ENCODE measurements around the gene MAPT.
"Not testable (repeated sequence)": the region's sequence is repeated elsewhere in the genome, so short reads cannot be mapped to it uniquely, and the experiment has no call there.

Gene MAPT

DNA sequence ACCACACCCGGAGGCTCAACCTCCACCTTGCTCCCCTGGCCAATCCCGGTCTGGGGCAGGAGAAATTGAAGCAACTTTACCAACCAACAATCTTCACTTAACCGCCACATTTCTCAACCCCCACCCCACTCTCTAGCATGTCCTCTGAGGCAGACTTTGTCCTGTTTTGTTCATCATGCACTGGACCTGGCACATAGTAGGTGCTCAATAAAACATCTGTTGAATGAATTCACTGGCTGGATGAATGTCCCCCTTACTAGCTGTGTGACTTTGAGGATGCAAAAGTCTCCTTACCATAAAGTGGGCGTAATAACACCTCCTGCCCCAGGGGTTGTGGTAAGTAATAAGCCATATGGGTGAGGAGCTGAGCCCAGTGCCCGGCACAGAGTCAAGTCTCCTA, 43.9 kb upstream of the MAPT start:
- H3K27ac ChIP-seq (ENCODE audit: low read length), result no peak overlapping the region
- H3K9me3 ChIP-seq (ENCODE audit: control insufficient read depth, low read depth, low read length), result no peaks in the 10 kb centered on the region
- H3K9ac ChIP-seq (ENCODE audit: low read length), result no peak overlapping the region
- no peaks in the 10 kb centered on the region for H3K4me1 ChIP-seq (ENCODE audit: control insufficient read depth, low read depth, low read length)
- H3K36me3 ChIP-seq (ENCODE audit: control insufficient read depth, low read depth, low read length), result no peaks in the 10 kb centered on the region
- H3K27me3 ChIP-seq (ENCODE audit: control insufficient read depth, insufficient read depth, low read length), result peaks cover 4% of the 10 kb centered on the region
- H3K4me3 ChIP-seq (ENCODE audit: low read length), result no peak overlapping the region

DNA sequence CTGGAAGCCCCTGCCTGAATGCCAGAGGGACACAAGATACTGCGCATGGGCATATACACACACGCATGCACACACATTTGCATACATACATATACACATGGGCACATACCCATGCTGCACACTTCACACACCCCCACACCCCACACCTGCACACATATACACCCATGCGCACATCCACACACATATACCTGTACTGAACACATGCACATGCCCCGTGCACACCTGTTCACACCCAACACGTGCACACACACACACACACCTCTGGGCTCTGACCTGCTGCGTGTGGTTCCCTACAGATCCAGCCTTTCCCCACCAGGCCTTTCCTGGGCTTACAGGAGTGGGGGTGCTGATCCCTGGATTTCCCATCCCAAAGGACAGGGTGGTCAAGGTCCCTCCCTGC, 43.3 kb upstream of the MAPT start:
- Histone ChIP-seq H3K27ac (ENCODE audit: low read length) (no peak overlapping the region), H3K9ac (ENCODE audit: low read length) (no peak overlapping the region), H3K4me1 (ENCODE audit: control insufficient read depth, low read depth, low read length) (no peaks in the 10 kb centered on the region), H3K27me3 (ENCODE audit: control insufficient read depth, insufficient read depth, low read length) (peaks cover 4% of the 10 kb centered on the region), H3K4me3 (ENCODE audit: low read length) (no peak overlapping the region), H3K9me3 (ENCODE audit: control insufficient read depth, low read depth, low read length) (no peaks in the 10 kb centered on the region), H3K36me3 (ENCODE audit: control insufficient read depth, low read depth, low read length) (no peaks in the 10 kb centered on the region)

DNA sequence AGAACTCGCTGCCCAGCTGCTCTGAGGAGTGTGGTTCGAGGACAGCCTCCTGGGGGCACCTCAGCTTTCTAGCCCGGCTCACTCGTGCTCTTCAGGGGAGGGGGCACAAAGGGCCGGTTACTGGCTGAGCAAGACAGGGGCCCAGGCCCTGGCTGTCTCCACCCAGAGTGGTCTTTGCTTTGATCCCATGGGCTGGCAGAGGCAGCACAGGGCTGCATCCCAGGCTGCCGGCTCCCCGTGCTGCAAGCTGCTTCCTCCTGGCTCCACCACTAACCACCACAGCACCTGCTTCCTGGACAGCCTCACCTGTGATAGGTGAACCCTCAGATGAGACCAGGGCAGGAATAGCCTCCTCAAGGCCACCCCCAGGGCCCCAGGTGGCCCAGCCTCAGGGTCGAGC, 42.9 kb upstream of the MAPT start:
- no peaks in the 10 kb centered on the region for H3K36me3 ChIP-seq (ENCODE audit: control insufficient read depth, low read depth, low read length)
- peaks cover 4% of the 10 kb centered on the region for H3K27me3 ChIP-seq (ENCODE audit: control insufficient read depth, insufficient read depth, low read length)
- no peaks in the 10 kb centered on the region for H3K4me1 ChIP-seq (ENCODE audit: control insufficient read depth, low read depth, low read length)
- no peak overlapping the region for H3K4me3 ChIP-seq (ENCODE audit: low read length)
- H3K27ac ChIP-seq (ENCODE audit: low read length), result no peak overlapping the region
- H3K9ac ChIP-seq (ENCODE audit: low read length), result no peak overlapping the region
- no peaks in the 10 kb centered on the region for H3K9me3 ChIP-seq (ENCODE audit: control insufficient read depth, low read depth, low read length)

DNA sequence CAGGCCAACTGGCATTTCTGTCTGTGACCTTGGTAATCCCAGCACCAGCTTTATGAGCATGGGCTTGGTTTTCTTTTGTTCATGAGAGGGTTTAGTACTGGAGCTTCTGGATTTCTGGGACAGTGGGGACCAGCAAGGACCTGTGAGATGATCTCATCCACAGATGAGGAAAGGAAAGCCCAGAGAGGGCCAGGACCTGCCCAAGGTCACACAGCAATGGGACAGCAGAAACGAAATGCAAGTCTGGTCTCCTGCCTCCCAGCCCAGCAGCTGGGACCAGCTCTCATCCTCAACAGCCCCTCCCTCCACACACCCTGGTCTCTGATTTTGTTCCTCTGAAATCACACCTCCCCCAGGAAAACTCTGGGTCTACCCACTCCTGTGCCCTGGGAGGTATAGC, 42.5 kb upstream of the MAPT start:
- H3K36me3 ChIP-seq (ENCODE audit: control insufficient read depth, low read depth, low read length), result no peaks in the 10 kb centered on the region
- H3K27me3 ChIP-seq (ENCODE audit: control insufficient read depth, insufficient read depth, low read length), result peaks cover 4% of the 10 kb centered on the region
- H3K9ac ChIP-seq (ENCODE audit: low read length), result no peak overlapping the region
- H3K4me3 ChIP-seq (ENCODE audit: low read length), result no peak overlapping the region
- H3K4me1 ChIP-seq (ENCODE audit: control insufficient read depth, low read depth, low read length), result no peaks in the 10 kb centered on the region
- H3K9me3 ChIP-seq (ENCODE audit: control insufficient read depth, low read depth, low read length), result no peaks in the 10 kb centered on the region
- H3K27ac ChIP-seq (ENCODE audit: low read length), result no peak overlapping the region

DNA sequence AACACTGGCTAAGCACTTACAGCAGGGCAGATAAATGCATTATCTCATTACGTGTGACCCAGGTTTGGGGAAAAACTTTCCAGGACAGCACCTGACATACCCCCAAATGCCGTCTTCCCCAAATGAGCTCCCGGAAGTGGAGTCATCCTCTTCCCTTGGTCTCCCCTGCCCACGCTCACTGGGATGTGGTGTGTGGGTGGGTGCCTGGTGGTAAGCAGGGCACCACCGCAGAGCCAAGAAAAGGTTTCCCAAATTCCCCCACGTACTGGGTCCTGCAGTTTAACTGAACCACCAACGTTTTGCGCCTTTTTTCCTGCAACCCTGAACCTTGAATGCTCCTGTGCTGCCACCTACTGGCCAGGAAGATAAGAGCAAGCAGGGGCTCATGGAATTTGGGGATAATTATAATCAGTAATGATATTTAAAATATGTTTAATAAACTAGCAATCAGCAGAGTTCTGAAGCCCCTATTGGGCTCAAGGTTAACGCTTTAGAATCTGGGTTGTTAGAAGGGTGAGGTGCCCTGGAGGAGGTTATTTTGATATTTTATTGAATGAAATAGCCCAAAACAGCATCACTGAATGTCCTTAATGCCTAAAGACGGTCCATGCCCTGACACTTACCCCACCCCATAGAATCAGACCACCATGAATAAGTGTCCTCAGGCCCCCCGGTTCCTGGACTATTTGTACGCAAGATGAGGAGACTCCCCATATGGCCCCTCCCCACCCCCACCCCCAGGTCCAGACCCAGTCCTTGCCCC, 41.6 kb upstream of the MAPT start:
- no peak overlapping the region for H3K27ac ChIP-seq (ENCODE audit: low read length)
- H3K9me3 ChIP-seq (ENCODE audit: control insufficient read depth, low read depth, low read length), result no peaks in the 10 kb centered on the region
- H3K36me3 ChIP-seq (ENCODE audit: control insufficient read depth, low read depth, low read length), result no peaks in the 10 kb centered on the region
- no peak overlapping the region for H3K4me3 ChIP-seq (ENCODE audit: low read length)
- no peaks in the 10 kb centered on the region for H3K4me1 ChIP-seq (ENCODE audit: control insufficient read depth, low read depth, low read length)
- H3K27me3 ChIP-seq (ENCODE audit: control insufficient read depth, insufficient read depth, low read length), result peaks cover 4% of the 10 kb centered on the region
- no peak overlapping the region for H3K9ac ChIP-seq (ENCODE audit: low read length)

DNA sequence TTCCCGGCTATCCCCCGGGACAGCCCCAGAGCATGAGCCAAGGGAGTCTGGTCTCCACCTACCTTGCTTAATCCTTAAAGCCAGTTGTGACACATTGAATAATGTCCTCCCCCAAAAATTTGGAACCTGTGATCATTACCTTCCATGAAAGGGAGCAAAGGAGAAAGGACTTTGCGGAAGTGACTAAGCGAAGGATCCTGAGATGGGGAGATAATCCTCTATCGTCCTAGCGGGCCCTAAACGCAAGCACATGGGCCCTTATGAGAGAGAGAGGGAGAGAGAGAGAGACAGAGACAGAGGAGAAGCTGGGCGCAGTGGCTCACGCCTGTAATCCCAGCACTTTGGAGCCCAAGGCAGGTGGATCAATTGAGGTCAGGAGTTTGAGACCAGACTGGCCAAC, 40.1 kb upstream of the MAPT start:
- Histone ChIP-seq H3K9ac (ENCODE audit: low read length) (no peak overlapping the region), H3K4me3 (ENCODE audit: low read length) (no peak overlapping the region), H3K27me3 (ENCODE audit: control insufficient read depth, insufficient read depth, low read length) (peaks cover 4% of the 10 kb centered on the region), H3K9me3 (ENCODE audit: control insufficient read depth, low read depth, low read length) (no peaks in the 10 kb centered on the region), H3K36me3 (ENCODE audit: control insufficient read depth, low read depth, low read length) (no peaks in the 10 kb centered on the region), H3K27ac (ENCODE audit: low read length) (no peak overlapping the region), H3K4me1 (ENCODE audit: control insufficient read depth, low read depth, low read length) (no peaks in the 10 kb centered on the region)

DNA sequence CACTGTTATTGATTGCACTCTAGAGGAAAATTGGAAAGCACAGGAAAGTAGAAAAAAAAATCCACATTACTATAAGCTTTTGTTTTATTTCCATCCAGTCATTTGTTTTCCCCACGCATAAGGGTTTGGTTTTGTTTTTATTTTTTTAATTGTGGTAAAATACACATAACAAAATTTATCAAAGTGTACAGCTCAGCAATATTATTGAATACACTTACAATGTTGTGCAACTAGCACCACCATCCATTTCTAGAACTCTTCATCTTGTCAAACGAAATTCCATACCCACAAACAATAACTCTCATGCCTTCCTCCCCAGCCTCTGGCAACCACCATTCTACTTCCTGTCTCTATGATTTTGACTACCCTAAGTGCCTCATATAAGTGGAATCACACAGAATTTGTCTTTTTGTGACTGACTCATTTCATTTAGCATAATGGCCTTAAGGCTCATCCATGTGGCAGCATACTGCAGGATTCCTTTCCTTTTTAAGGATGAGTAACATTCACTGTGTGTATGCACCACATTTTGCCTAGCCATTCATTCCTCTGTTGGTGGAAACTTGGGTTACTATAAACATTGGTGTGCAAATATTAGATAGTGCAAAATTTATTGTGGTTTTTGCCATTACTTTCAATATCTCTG, 38.5 kb upstream of the MAPT start:
- Histone ChIP-seq H3K27me3 (ENCODE audit: control insufficient read depth, insufficient read depth, low read length) (peaks cover 4% of the 10 kb centered on the region), H3K4me1 (ENCODE audit: control insufficient read depth, low read depth, low read length) (no peaks in the 10 kb centered on the region), H3K4me3 (ENCODE audit: low read length) (no peak overlapping the region), H3K36me3 (ENCODE audit: control insufficient read depth, low read depth, low read length) (no peaks in the 10 kb centered on the region), H3K9me3 (ENCODE audit: control insufficient read depth, low read depth, low read length) (no peaks in the 10 kb centered on the region), H3K27ac (ENCODE audit: low read length) (no peak overlapping the region), H3K9ac (ENCODE audit: low read length) (no peak overlapping the region)

DNA sequence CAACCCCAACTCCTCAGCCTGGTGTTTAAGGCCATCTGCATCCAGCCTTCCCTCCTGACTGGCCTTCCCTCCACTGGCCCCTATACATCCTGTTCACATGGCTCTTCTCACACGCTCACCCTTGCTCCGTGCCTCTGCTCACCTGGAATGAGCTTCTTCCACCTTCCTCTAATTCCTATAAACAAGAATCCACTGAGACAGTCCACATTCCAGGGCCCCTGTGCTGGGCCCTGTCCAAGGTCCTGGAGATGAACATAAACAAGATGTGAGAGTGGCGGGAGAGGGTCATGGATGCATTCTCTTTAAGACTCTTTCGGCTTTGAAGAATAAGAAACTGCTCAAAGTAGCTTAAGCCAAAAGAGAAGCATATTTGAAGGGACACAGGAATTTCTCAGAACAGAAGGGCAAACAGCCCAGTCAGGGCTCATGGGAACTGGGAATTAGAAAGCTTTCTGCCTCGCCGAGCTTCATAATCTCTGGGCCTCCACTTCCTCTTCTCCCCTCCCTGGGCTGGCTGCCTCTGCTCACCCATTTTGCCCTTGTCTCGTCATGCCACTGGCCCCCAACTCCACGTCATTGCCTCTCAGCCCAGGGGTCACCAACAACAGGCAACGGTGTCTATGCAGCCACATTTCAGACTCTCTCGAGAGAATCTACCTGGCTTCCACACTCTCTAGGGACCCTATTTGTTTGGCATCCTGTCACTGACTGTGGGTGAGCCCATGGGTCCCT, 36.2 kb upstream of the MAPT start:
- no peaks in the 10 kb centered on the region for H3K36me3 ChIP-seq (ENCODE audit: control insufficient read depth, low read depth, low read length)
- H3K9me3 ChIP-seq (ENCODE audit: control insufficient read depth, low read depth, low read length), result no peaks in the 10 kb centered on the region
- no peaks in the 10 kb centered on the region for H3K27me3 ChIP-seq (ENCODE audit: control insufficient read depth, insufficient read depth, low read length)
- no peaks in the 10 kb centered on the region for H3K4me1 ChIP-seq (ENCODE audit: control insufficient read depth, low read depth, low read length)
- H3K9ac ChIP-seq (ENCODE audit: low read length), result no peak overlapping the region
- no peak overlapping the region for H3K27ac ChIP-seq (ENCODE audit: low read length)
- no peak overlapping the region for H3K4me3 ChIP-seq (ENCODE audit: low read length)

DNA sequence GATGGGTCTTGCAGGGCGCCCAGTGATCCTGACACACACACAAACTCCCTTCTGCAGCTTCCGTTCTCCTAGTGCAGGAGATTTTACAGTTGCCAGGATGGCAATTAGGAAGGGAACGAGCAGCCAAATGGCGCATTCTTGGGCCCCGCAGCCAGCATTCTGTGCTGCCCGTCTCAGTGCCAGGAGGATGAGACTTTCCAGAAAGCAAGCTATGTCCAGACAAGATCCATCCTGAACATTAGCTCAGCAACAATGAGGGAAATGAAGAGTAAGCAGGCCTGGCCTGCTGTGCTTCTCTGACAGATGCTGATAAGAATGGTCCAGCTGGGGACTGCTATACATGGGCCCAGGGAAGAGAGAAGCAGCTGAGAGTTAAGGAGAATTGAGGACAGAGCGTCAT, 33.2 kb upstream of the MAPT start:
- Histone ChIP-seq H3K9ac (ENCODE audit: low read length) (no peak overlapping the region), H3K4me1 (ENCODE audit: control insufficient read depth, low read depth, low read length) (no peaks in the 10 kb centered on the region), H3K36me3 (ENCODE audit: control insufficient read depth, low read depth, low read length) (no peaks in the 10 kb centered on the region), H3K27me3 (ENCODE audit: control insufficient read depth, insufficient read depth, low read length) (no peaks in the 10 kb centered on the region), H3K27ac (ENCODE audit: low read length) (no peak overlapping the region), H3K9me3 (ENCODE audit: control insufficient read depth, low read depth, low read length) (no peaks in the 10 kb centered on the region), H3K4me3 (ENCODE audit: low read length) (no peak overlapping the region)

DNA sequence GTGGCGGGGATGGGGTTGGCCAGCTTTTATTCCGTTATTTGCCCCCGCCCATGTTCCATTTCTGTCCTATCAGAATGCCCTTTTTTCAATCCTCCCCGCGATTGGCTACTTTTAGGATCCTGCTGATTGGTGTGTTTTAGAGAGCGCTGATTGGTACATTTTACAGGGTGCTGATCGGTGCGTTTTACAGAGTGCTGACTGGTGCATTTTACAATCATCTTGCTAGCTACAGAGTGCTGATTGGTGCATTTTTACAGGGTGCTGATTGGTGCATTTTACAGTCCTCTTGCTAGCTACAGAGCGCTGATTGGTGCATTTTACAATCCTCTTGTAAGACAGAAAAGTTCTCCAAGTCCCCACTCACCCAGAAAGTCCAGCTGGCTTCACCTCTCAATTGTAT, 32.2 kb upstream of the MAPT start:
- not testable (repeated sequence) for H3K4me3 ChIP-seq (ENCODE audit: low read length); H3K4me1 ChIP-seq (ENCODE audit: control insufficient read depth, low read depth, low read length); H3K9me3 ChIP-seq (ENCODE audit: control insufficient read depth, low read depth, low read length); H3K27ac ChIP-seq (ENCODE audit: low read length); H3K36me3 ChIP-seq (ENCODE audit: control insufficient read depth, low read depth, low read length); H3K9ac ChIP-seq (ENCODE audit: low read length); H3K27me3 ChIP-seq (ENCODE audit: control insufficient read depth, insufficient read depth, low read length)

DNA sequence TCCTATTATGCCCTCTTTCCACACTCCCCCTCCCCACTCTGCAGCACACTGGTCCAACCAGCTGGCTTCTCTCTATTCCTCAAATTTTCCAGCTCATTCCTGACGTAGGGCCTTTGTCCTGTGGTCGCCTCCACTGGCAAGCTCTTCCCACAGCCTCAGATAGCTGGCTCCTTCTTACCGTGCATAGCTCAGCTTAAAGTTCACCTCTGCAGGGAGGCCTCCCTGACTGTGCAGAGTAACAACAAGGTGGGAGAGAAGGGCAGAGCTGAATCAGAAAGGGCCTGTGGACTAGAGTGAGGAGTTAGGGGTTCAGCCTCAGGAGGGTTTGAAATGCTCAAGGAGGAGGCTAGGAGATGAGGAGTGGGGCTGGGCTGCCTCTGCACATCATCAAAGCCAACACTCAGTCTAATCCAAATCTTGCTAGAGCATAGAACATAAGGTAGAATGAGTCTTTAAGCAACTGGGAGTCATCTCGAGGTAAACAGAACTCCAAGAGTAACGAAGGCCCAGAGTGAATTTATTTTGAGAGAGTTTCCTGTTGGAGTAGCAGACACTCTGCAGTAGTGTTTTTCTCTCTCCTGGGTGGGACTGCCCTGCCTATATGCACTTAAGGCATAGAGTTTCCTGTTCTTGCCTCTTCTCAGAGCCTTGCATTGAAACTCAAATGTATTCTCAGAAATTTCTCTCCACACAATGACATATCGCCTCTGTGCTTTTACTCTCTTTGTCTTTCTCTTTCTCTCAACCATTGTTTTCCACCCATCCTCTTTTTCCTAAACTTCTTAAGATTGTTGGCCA, 30.3 kb upstream of the MAPT start:
- Histone ChIP-seq H3K9me3 (ENCODE audit: control insufficient read depth, low read depth, low read length) (no peaks in the 10 kb centered on the region), H3K9ac (ENCODE audit: low read length) (no peak overlapping the region), H3K36me3 (ENCODE audit: control insufficient read depth, low read depth, low read length) (no peaks in the 10 kb centered on the region), H3K4me1 (ENCODE audit: control insufficient read depth, low read depth, low read length) (no peaks in the 10 kb centered on the region), H3K27me3 (ENCODE audit: control insufficient read depth, insufficient read depth, low read length) (no peaks in the 10 kb centered on the region), H3K4me3 (ENCODE audit: low read length) (no peak overlapping the region), H3K27ac (ENCODE audit: low read length) (no peak overlapping the region)
